Neutrophil (primary cell): ENCODE results near the gene CYP26B1.

Experiments
- H3K27ac ChIP-seq: fragments of 200-600 bp; sonication (generic); 2 replicates; pipeline ENCODE4 v1.5.1; 2016; ENCODE audit warnings: mild to moderate bottlenecking, moderate library complexity
- H3K27me3 ChIP-seq: fragments of 200-600 bp; sonication (generic); 2 replicates; pipeline ENCODE4 v1.6.0; 2016; ENCODE audit warnings: mild to moderate bottlenecking
- H3K36me3 ChIP-seq: fragments of 200-600 bp; sonication (generic); 2 replicates; pipeline ENCODE4 v1.5.1; 2017
- H3K4me1 ChIP-seq, 2 experiments: fragments of 200-600 bp in 1 of 2; sonication (generic) in 1 of 2; 1 replicate in 1 of 2; 2 replicates in 1 of 2; pipeline versions ENCODE4 v1.5.1 to v1.6.1; 2013 to 2016; ENCODE audit warnings: low read depth in 1 of 2, low read length in 1 of 2, mild to moderate bottlenecking in 1 of 2, moderate library complexity in 1 of 2; ENCODE audit not compliant: control insufficient read depth in 1 of 2, insufficient read depth in 1 of 2
- H3K4me3 ChIP-seq, 2 experiments: fragments of 200-600 bp in 1 of 2; sonication (generic) in 1 of 2; 1 replicate in 1 of 2; 2 replicates in 1 of 2; pipeline ENCODE4 v1.5.1; 2013 to 2016; ENCODE audit warnings: low read depth in 1 of 2, low read length in 1 of 2, mild to moderate bottlenecking in 1 of 2, moderate library complexity in 1 of 2
- H3K9me3 ChIP-seq: fragments of 200-600 bp; sonication (generic); 2 replicates; pipeline ENCODE4 v1.5.1; 2016
- CTCF ChIP-seq: fragments of 200-600 bp; sonication (generic); IDR thresholded peaks from 2 replicates; pipeline ENCODE4 v1.5.1; 2016; ENCODE audit warnings: antibody characterized with exemption

Gene CYP26B1

GRCh38 chr2:72124376-72124775, 23.3 kb downstream of the CYP26B1 start:
- H3K36me3 ChIP-seq, result no peaks in the 10 kb centered on the region
- H3K4me3 ChIP-seq, result no peak overlapping the region
- H3K27me3 ChIP-seq, result peaks cover 22% of the 10 kb centered on the region
- H3K9me3 ChIP-seq, result no peaks in the 10 kb centered on the region
- H3K27ac ChIP-seq, result no peak overlapping the region
- TF ChIP-seq CTCF, result no peak
- no peaks in the 10 kb centered on the region for H3K4me1 ChIP-seq

- H3K4me1 ChIP-seq, result no peaks in the 10 kb centered on the region
Observed at GRCh38 chr2:72121153-72121552, 26.5 kb downstream of the CYP26B1 start.

GRCh38 chr2:72118951-72119350, 28.7 kb downstream of the CYP26B1 start:
- no peak for TF ChIP-seq CTCF
- H3K4me1 ChIP-seq, result no peaks in the 10 kb centered on the region
- no peaks in the 10 kb centered on the region for H3K36me3 ChIP-seq
- no peak overlapping the region for H3K27ac ChIP-seq
- H3K4me3 ChIP-seq, result no peak overlapping the region
- H3K9me3 ChIP-seq, result no peaks in the 10 kb centered on the region
- peaks cover 20% of the 10 kb centered on the region for H3K27me3 ChIP-seq

More at GRCh38 chr2:72121153-72121552, 26.5 kb downstream of the CYP26B1 start:
- Histone ChIP-seq H3K9me3 (no peaks in the 10 kb centered on the region), H3K36me3 (no peaks in the 10 kb centered on the region), H3K4me3 (no peak overlapping the region), H3K27ac (no peak overlapping the region), H3K27me3 (peaks cover 22% of the 10 kb centered on the region)
- TF ChIP-seq CTCF, result no peak

GRCh38 chr2:72118386-72118785, 29.3 kb downstream of the CYP26B1 start:
- no peak for TF ChIP-seq CTCF
- peaks cover 14% of the 10 kb centered on the region for H3K27me3 ChIP-seq
- no peaks in the 10 kb centered on the region for H3K4me1 ChIP-seq
- H3K36me3 ChIP-seq, result no peaks in the 10 kb centered on the region
- H3K9me3 ChIP-seq, result no peaks in the 10 kb centered on the region
- H3K27ac ChIP-seq, result no peak overlapping the region
- H3K4me3 ChIP-seq, result no peak overlapping the region

GRCh38 chr2:72117718-72118117, 29.9 kb downstream of the CYP26B1 start:
- Histone ChIP-seq H3K27me3 (peaks cover 14% of the 10 kb centered on the region), H3K9me3 (no peaks in the 10 kb centered on the region), H3K4me3 (no peak overlapping the region), H3K27ac (no peak overlapping the region), H3K36me3 (no peaks in the 10 kb centered on the region), H3K4me1 (no peaks in the 10 kb centered on the region)
- TF ChIP-seq CTCF, result no peak

- Histone ChIP-seq H3K27me3 (peaks cover 13% of the 10 kb centered on the region), H3K9me3 (no peaks in the 10 kb centered on the region), H3K36me3 (no peaks in the 10 kb centered on the region), H3K4me3 (no peak overlapping the region), H3K4me1 (no peaks in the 10 kb centered on the region), H3K27ac (no peak overlapping the region)
- TF ChIP-seq CTCF, result no peak
Observed at GRCh38 chr2:72117029-72117428, 30.6 kb downstream of the CYP26B1 start.
